Muscle layer of colon (tissue), 2 donors: ENCODE results near the gene TMEM178B.
A peak's percentile ranks its signal among the peaks of the same experiment; 100 is the strongest.
"Not testable (repeated sequence)": the region's sequence is repeated elsewhere in the genome, so short reads cannot be mapped to it uniquely, and the experiment has no call there.

ENCODE experiments used
- H3K27ac ChIP-seq: one replicate; pipeline ENCODE4 v1.7.0; 2013; ENCODE audit warnings: low read depth, mild to moderate bottlenecking, low read length, moderate library complexity
- H3K27me3 ChIP-seq, 2 donors: one replicate each; pipeline ENCODE4 v1.7.0; 2013; ENCODE audit warnings: low read length in 2 of 2, mild to moderate bottlenecking in 2 of 2; ENCODE audit not compliant: insufficient read depth in 2 of 2, control insufficient read depth in 1 of 2
- H3K36me3 ChIP-seq: one replicate; pipeline ENCODE4 v1.7.0; 2013; ENCODE audit warnings: mild to moderate bottlenecking, low read length; ENCODE audit not compliant: insufficient read depth
- H3K4me1 ChIP-seq: one replicate; pipeline ENCODE4 v1.7.0; 2013; ENCODE audit warnings: mild to moderate bottlenecking, low read length; ENCODE audit not compliant: insufficient read depth
- H3K4me3 ChIP-seq, 2 donors: one replicate each; pipeline ENCODE4 v1.7.0; 2013; ENCODE audit warnings: low read length in 2 of 2, low read depth in 1 of 2, mild to moderate bottlenecking in 1 of 2, moderate library complexity in 1 of 2
- H3K9ac ChIP-seq: one replicate; pipeline ENCODE4 v1.7.0; 2013; ENCODE audit warnings: low read length
- H3K9me3 ChIP-seq: one replicate; pipeline ENCODE4 v1.7.0; 2013; ENCODE audit warnings: mild to moderate bottlenecking, low read length
- donor health status: abdominal sarcoma.
- donor health status: Adenocarcinoma of cecum.

The TMEM178B gene

DNA sequence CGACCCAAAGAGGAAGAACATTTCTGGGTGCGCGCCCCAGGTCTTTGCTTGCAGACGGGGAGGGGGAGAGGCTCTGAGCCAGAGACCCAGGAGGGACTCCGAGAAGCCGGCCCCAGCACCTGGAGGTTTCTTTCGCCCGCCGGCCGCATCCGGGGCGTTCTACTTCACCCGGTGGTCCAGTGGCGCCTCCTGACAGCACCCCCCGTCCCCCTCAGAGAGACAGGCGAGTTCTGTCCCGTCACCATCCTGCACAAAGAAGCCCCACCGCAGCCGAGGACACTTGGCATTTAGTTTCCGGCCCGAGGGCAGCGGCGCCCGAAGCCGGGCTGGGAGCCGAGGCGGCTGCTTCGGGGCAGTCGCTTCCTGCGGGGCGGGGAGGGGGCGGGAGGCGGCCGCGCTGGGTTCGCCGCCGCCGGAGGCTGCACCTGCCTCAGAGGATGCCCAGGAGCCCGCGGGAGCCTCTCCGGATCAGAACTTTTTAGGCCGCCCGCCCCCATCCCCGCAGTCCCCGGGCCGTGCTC is at the start of gene TMEM178B:
TSS of gene TMEM178B (plus strand) at position 424 of the 521 bp plus-strand sequence.
- no peaks in the 10 kb centered on the region for H3K4me1 ChIP-seq
- H3K9me3 ChIP-seq: no peaks in the 10 kb centered on the region
- no peak within 1 kb of the TSS for H3K9ac ChIP-seq
- no peak within 1 kb of the TSS for H3K27ac ChIP-seq
- H3K27me3 ChIP-seq: peaks cover 5 to 38% of the 10 kb centered on the region in 2 donors
- H3K36me3 ChIP-seq: no peaks in the 10 kb centered on the region
- peak within 1 kb of the TSS; percentile 67 to 81 for H3K4me3 ChIP-seq

DNA sequence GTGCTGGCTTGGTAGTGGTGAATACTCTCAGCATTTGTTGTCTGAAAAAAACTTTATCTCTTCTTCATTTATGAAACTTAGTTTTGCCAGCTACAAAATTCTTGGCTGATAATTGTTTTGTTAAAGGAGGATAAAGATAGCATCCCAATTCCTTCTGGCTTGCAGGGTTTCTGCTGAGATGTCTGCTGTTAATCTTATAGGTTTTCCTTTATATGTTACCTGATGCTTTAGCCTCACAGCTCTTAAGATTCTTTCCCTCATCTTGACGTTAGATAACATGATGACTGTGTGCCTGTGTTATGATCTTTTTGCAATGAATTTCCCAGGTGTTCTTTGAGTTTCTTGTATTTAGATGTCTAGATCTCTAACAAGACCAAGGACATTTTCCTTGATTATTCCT is 49.2 kb upstream of the TMEM178B start:
- H3K27me3 ChIP-seq: no peaks in the 10 kb centered on the region
- no peaks in the 10 kb centered on the region for H3K36me3 ChIP-seq
- no peaks in the 10 kb centered on the region for H3K4me1 ChIP-seq
- H3K9me3 ChIP-seq: no peaks in the 10 kb centered on the region
- H3K9ac ChIP-seq: no peak overlapping the region
- no peak overlapping the region for H3K27ac ChIP-seq
- H3K4me3 ChIP-seq: no peak overlapping the region

DNA sequence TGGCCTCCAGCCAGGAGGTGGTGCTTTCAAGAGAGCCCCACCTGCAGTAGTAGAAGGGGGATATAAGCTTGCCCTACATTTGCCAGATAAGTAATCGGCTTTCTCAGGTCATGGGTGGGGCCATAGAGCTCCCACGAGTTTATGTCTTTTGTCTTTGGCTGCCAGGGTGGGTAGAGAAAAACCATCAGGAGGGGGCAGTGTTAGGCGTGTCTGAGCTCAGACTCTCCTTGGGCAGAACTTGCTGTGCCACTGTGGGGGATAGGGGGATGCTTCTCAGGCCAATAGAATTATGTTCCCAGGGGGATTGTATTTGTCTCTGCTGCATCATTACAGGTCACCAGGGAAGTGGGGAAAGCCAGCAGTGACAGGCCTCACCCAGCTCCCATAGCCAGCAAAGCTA is 46.8 kb upstream of the TMEM178B start:
- H3K9ac ChIP-seq: no peak overlapping the region
- no peak overlapping the region for H3K4me3 ChIP-seq
- H3K36me3 ChIP-seq: no peaks in the 10 kb centered on the region
- H3K9me3 ChIP-seq: no peaks in the 10 kb centered on the region
- H3K4me1 ChIP-seq: no peaks in the 10 kb centered on the region
- no peak overlapping the region for H3K27ac ChIP-seq
- no peaks in the 10 kb centered on the region for H3K27me3 ChIP-seq

DNA sequence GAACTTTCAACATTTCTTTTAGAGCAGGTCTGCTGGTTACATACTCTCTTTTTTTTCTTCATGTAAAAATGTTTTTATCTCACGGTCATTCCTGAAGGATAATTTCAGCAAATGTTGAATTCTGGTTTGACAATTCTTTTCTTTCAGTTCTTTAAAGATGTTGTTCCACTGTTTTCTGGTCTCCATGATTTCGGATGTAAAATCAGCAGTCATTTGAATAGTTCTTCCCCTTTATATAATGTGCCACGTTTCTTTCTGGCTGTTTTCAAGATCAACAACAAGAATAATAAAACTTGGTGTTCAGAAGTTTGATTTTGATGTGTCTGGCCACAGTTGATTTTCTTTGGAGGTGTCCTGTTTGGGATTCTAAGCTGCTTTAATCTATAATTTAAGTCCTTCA is 45.1 kb upstream of the TMEM178B start:
- H3K4me3 ChIP-seq: no peak overlapping the region
- H3K36me3 ChIP-seq: no peaks in the 10 kb centered on the region
- no peak overlapping the region for H3K9ac ChIP-seq
- H3K9me3 ChIP-seq: no peaks in the 10 kb centered on the region
- no peaks in the 10 kb centered on the region for H3K4me1 ChIP-seq
- no peak overlapping the region for H3K27ac ChIP-seq
- no peaks in the 10 kb centered on the region for H3K27me3 ChIP-seq

DNA sequence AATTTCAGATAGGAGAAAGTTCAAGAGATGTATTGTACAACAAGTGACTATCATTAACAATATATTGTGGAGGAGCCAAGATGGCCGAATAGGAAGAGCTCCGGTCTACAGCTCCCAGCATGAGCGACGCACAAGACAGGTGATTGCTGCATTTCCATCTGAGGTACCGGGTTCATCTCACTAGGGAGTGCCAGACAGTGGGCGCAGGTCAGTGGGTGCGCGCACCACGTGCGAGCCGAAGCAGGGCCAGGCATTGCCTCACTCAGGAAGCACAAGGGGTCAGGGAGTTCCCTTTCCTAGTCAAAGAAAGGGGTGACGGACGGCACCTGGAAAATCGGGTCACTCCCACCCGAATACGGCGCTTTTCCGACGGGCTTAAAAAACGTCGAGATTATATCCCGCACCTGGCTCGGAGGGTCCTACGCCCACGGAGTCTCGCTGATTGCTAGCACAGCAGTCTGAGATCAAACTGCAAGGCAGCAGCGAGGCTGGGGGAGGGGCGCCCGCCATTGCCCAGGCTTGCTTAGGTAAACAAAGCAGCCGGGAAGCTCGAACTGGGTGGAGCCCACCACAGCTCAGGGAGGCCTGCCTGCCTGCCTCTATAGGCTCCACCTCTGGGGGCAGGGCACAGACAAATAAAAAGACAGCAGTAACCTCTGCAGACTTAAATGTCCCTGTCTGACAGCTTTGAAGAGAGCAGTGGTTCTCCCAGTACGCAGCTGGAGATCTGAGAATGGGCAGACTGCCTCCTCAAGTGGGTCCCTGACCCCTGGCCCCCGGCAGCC is 41.1 kb upstream of the TMEM178B start:
- not testable (repeated sequence) for H3K4me1 ChIP-seq, H3K27me3 ChIP-seq, H3K27ac ChIP-seq, H3K9me3 ChIP-seq, H3K36me3 ChIP-seq, H3K4me3 ChIP-seq, H3K9ac ChIP-seq

DNA sequence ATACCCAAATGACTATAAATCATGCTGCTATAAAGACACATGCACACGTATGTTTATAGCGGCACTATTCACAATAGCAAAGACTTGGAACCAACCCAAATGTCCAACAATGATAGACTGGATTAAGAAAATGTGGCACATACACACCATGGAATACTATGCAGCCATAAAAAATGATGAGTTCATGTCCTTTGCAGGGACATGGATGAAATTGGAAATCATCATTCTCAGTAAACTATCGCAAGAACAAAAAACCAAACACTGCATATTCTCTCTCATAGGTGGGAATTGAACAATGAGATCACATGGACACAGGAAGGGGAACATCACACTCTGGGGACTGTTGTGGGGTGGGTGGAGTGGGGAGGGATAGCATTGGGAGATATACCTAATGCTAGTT is 35.8 kb upstream of the TMEM178B start:
- not testable (repeated sequence) for H3K4me1 ChIP-seq, H3K4me3 ChIP-seq, H3K27me3 ChIP-seq, H3K9me3 ChIP-seq, H3K27ac ChIP-seq, H3K9ac ChIP-seq, H3K36me3 ChIP-seq

DNA sequence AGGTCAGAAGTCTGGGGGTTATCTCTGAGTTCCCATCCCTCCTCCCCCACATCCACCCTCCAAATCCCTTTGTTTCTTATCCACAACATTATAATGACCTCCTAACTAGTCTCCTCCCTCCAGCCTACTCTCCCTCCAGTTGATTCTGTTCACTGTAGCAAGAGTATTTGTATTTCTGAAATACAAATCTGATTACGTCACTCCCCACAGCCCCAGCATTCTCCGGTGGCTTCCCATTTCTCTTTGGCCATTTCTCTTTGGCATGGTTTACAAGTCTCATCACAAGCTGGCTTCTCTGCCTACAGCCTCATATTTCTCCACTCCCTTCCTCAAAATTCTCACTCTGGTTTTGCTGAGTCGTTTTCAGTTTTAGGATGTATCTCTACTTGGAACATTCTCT is 34.5 kb upstream of the TMEM178B start:
- Histone ChIP-seq H3K4me1 (no peaks in the 10 kb centered on the region), H3K9me3 (no peaks in the 10 kb centered on the region)

DNA sequence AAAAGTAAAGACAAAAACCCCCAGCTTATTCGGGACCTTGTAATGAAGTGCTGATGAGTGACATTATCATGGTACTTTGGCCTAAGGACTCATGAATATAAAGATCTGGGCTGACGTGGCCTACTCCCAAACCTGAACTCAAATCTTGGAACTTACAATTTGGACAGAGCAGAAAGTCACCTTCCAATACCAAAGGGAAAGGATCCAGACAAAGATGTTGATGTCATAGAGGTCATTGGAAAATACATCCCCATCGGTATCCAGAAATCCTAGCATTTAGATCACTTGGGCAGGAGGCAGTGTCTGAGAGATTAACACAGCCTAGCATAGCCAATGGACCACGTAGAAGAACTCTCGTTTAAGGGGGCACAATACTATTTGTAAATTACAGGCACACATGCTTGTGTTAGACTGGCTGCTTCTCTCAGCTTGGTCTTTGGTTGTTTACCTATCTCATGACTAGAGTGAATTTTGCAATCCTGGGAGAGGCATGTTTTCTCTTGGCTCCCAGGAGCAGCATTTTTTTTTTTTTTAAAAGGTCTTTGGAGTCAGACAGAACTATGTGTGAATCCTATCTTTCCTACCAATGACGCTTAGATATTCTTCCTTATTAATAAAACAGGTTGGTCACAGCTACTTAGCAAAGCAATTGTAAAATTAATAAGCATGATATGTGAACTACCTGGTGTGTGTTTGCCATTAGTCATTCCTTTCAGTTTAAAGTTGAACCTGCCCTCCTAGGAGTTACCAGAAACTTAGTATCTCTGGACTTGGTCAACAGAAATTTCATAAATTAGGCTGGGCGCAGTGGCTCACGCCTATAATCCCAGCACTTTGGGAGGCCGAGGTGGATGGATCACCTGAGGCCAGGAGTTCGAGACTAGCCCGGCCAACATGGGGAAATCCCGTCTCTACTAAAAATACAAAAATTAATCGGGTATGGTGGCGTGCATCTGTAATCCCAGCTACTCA is 31.4 kb upstream of the TMEM178B start:
- H3K4me3 ChIP-seq: no peak overlapping the region
- H3K4me1 ChIP-seq: no peaks in the 10 kb centered on the region
- H3K9ac ChIP-seq: no peak overlapping the region
- no peak overlapping the region for H3K27ac ChIP-seq
- no peaks in the 10 kb centered on the region for H3K27me3 ChIP-seq
- no peaks in the 10 kb centered on the region for H3K9me3 ChIP-seq
- no peaks in the 10 kb centered on the region for H3K36me3 ChIP-seq

More for the DNA sequence above, 34.5 kb upstream of the TMEM178B start:
- no peak overlapping the region for H3K27ac ChIP-seq
- no peak overlapping the region for H3K9ac ChIP-seq
- no peaks in the 10 kb centered on the region for H3K27me3 ChIP-seq
- no peaks in the 10 kb centered on the region for H3K36me3 ChIP-seq
- no peak overlapping the region for H3K4me3 ChIP-seq

DNA sequence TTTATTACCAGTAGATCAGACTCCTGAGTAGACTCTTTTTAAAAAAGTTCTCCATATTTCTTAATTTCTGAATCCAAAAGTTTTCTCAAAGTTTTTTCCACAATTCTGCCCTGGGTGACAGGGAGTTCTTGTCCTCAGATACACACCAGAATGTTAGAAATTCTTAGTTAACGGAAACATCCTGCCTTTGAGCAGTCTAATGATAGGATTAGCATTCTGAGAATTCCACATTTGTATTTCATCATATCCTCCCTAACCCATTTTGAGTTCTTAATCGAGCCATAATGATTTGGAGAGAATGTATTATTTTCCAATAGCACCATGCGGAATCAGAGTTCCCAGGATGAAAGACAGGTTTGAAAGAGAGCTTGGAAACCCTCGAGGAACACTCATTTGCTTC is 30.2 kb upstream of the TMEM178B start:
- Histone ChIP-seq H3K9ac (no peak overlapping the region), H3K4me3 (no peak overlapping the region), H3K27ac (no peak overlapping the region), H3K27me3 (no peaks in the 10 kb centered on the region), H3K9me3 (no peaks in the 10 kb centered on the region), H3K36me3 (no peaks in the 10 kb centered on the region), H3K4me1 (no peaks in the 10 kb centered on the region)

DNA sequence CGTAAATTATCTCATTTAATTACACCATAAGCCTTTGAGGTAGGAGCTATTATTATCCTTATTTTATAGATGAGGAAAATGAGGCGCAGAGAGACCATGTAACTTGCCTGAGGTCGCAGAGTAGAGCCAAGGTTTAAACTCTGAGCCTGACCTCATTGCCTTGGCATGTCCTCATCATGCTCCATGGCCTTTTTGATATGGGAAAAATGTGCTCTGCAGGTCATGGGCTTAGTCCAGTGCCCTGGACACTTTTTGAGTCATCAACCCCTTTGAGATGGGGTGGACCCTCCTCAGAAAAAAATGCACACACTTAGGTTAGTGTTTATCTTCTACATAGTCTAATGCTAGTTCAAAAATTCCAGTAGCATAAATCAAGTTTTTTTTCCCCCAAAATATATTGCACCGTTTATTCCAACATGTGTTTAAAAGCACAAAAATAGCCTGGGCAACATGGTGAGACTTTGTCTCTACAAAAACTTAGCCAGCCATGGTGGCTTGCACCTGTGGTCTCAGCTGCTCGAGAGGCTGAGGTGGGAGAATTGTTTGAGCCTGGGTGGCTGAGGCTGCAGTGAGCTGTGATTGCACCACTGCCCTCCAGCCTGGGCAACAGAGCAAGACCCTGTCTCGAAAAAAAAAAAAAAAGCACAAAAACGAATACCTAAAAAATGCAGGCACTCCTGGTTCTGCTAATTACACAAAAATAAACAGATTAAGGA is 28.6 kb upstream of the TMEM178B start:
- H3K4me1 ChIP-seq: no peaks in the 10 kb centered on the region
- H3K9me3 ChIP-seq: no peaks in the 10 kb centered on the region

More for the DNA sequence above, 28.6 kb upstream of the TMEM178B start:
- no peaks in the 10 kb centered on the region for H3K36me3 ChIP-seq
- no peak overlapping the region for H3K27ac ChIP-seq
- H3K9ac ChIP-seq: no peak overlapping the region
- no peak overlapping the region for H3K4me3 ChIP-seq
- H3K27me3 ChIP-seq: no peaks in the 10 kb centered on the region
